ENCODE data around the gene NDUFB11. TPM values are rescaled to one million over a fixed set of nuclear protein-coding genes. Genes with fewer than 3 reads are reported as not detected.

The NDUFB11 gene
- total RNA-seq, 2 experiments from 2014 or later = 78.1 to 139 TPM

DNA sequence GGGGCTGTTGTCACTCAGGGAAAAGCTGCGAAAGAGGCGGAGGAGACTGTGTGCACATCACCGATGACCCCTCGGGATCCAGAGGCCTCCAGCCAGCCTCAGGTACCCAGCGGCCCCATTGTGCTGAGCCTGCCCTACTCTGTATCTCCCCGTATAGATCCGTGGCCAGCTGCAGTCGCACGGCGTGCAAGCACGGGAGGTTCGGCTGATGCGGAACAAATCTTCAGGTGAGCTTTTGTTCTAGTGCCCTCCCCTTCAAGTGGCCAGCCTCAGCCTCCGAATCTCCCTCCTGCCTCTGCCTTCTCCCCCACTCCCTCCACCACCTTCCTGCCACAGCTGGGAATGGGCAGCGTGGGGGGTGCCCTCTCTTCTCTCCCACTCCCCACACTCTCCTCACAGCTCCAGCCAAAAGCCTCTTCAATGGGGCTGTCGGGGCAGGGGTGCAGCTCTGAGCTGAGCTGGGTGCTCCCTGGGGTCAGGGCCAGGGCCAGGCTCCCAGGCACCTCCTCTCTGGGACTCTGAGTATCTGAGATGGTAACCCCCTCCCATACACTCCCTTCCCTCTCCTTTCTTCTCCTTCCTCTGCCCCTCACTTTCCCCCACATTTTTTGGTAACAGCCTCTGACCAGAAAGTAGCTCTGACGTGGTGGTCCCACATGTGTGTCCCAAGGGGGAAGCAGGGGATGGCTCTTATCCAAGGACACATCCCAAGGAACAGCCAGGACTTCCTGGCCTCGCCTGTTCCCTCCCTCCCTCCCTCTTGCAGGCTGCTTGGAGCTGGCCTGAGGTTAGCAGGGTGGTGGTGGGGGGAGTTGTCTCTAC, 28.7 kb upstream of the NDUFB11 start:
- Histone ChIP-seq H3K27ac (ENCODE audit: low read depth, low read length, poor library complexity, severe bottlenecking) (no peak overlapping the region), H3K9me2 (ENCODE audit: insufficient read depth, low read length) (no peaks in the 10 kb centered on the region), H3K4me2 (ENCODE audit: low read length) (no peak overlapping the region), H2AFZ (ENCODE audit: low read length) (no peak overlapping the region), H3K9me3 (ENCODE audit: low read length) (no peaks in the 10 kb centered on the region), H3K4me1 (ENCODE audit: insufficient read depth, low read length, poor library complexity, severe bottlenecking) (no peaks in the 10 kb centered on the region), H3K4me3 (ENCODE audit: low read depth, low read length, poor library complexity, severe bottlenecking) (no peak overlapping the region), H3K36me3 (ENCODE audit: insufficient read depth, low read length) (peaks cover 30% of the 10 kb centered on the region), H3K79me2 (ENCODE audit: insufficient read depth, low read depth, low read length) (no peaks in the 10 kb centered on the region), H4K20me1 (ENCODE audit: insufficient read depth, low read length) (no peaks in the 10 kb centered on the region)
- no peak for TF ChIP-seq CTCF (conservative IDR thresholded peaks at IDR 0.05; ENCODE audit: low read length)
- TF ChIP-seq EZH2phosphoT487 (IDR thresholded peaks at IDR 0.05; ENCODE audit: borderline replicate concordance, low read depth, low read length) = no peak
- ChIA-PET POLR2A (no interaction called here), CTCF (ENCODE audit: unreplicated experiment) (no interaction called here)
- no peak for DNase-seq (ENCODE audit: low spot score)
- intact Hi-C loops (cut with micrococcal nuclease; ENCODE audit: unreplicated experiment) = no loop called here
- no TSS peak for BruUV-seq (replicated peaks)

DNA sequence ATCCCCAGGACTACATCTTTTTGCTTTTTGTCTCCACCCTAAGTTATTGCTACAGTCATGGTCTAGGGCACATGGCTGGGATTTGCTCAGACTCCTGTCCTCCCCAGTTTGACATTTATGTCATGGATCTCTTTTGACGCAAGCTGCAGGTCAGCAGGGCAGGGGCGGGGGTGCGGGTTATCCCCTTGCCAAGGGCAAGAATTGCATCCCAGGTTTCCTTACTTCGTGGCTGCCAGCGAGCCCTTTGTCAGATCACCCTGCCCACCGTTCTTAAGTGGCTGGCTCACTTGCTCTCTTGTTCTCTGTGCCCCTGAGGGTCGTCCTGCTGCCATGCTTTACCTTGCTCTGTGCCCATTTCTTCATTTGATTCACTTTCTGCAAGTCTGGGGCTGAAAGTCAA, 28.0 kb upstream of the NDUFB11 start:
- no peak overlapping the region for H3K4me3 ChIP-seq (ENCODE audit: low read depth, low read length, poor library complexity, severe bottlenecking)
- ChIA-PET CTCF (ENCODE audit: unreplicated experiment) (no interaction called here), POLR2A (no interaction called here)
- H3K9me3 ChIP-seq (ENCODE audit: low read length) = no peaks in the 10 kb centered on the region
- no peak for DNase-seq (ENCODE audit: low spot score)
- intact Hi-C loops (cut with micrococcal nuclease; ENCODE audit: unreplicated experiment) = no loop called here
- H3K9me2 ChIP-seq (ENCODE audit: insufficient read depth, low read length) = no peaks in the 10 kb centered on the region
- no peak overlapping the region for H3K4me2 ChIP-seq (ENCODE audit: low read length)
- peaks cover 26% of the 10 kb centered on the region for H3K36me3 ChIP-seq (ENCODE audit: insufficient read depth, low read length)
- BruUV-seq (replicated peaks) = no TSS peak
- no peak overlapping the region for H3K27ac ChIP-seq (ENCODE audit: low read depth, low read length, poor library complexity, severe bottlenecking)
- TF ChIP-seq EZH2phosphoT487 (IDR thresholded peaks at IDR 0.05; ENCODE audit: borderline replicate concordance, low read depth, low read length) (no peak), CTCF (conservative IDR thresholded peaks at IDR 0.05; ENCODE audit: low read length) (no peak)
- H2AFZ ChIP-seq (ENCODE audit: low read length) = no peak overlapping the region
- H4K20me1 ChIP-seq (ENCODE audit: insufficient read depth, low read length) = no peaks in the 10 kb centered on the region
- no peaks in the 10 kb centered on the region for H3K4me1 ChIP-seq (ENCODE audit: insufficient read depth, low read length, poor library complexity, severe bottlenecking)
- no peaks in the 10 kb centered on the region for H3K79me2 ChIP-seq (ENCODE audit: insufficient read depth, low read depth, low read length)

- intact Hi-C loops (cut with micrococcal nuclease; ENCODE audit: unreplicated experiment) = no loop called here
- POLR2A ChIA-PET = no interaction called here
- Histone ChIP-seq H3K4me3 (ENCODE audit: low read depth, low read length, poor library complexity, severe bottlenecking) (no peak overlapping the region), H3K79me2 (ENCODE audit: insufficient read depth, low read depth, low read length) (no peaks in the 10 kb centered on the region), H3K36me3 (ENCODE audit: insufficient read depth, low read length) (peaks cover 20% of the 10 kb centered on the region), H3K9me3 (ENCODE audit: low read length) (no peaks in the 10 kb centered on the region), H2AFZ (ENCODE audit: low read length) (no peak overlapping the region), H4K20me1 (ENCODE audit: insufficient read depth, low read length) (no peaks in the 10 kb centered on the region), H3K27ac (ENCODE audit: low read depth, low read length, poor library complexity, severe bottlenecking) (no peak overlapping the region), H3K9me2 (ENCODE audit: insufficient read depth, low read length) (no peaks in the 10 kb centered on the region), H3K4me1 (ENCODE audit: insufficient read depth, low read length, poor library complexity, severe bottlenecking) (no peaks in the 10 kb centered on the region), H3K4me2 (ENCODE audit: low read length) (no peak overlapping the region)
- BruUV-seq (replicated peaks) = no TSS peak
- TF ChIP-seq EZH2phosphoT487 (IDR thresholded peaks at IDR 0.05; ENCODE audit: borderline replicate concordance, low read depth, low read length) (no peak), CTCF (conservative IDR thresholded peaks at IDR 0.05; ENCODE audit: low read length) (no peak)
- DNase-seq (ENCODE audit: low spot score) = no peak
- CTCF ChIA-PET (ENCODE audit: unreplicated experiment) = no interaction called here
These were observed 27.5 kb upstream of the NDUFB11 start for GRCh38 chrX:47171996-47172395.

All from OCI-LY7 (cell line).